Limb (tissue), 2 donors: ENCODE measurements around the gene ICAM3.
"Not testable (repeated sequence)": the region's sequence is repeated elsewhere in the genome, so short reads cannot be mapped to it uniquely, and the experiment has no call there.

ENCODE experiments used
- DNase-seq, 2 donors: peaks; one replicate each; pipeline ENCODE4 v3.0.0-alpha.2; 2016; ENCODE audit errors: extremely low spot score in 2 of 2

Gene ICAM3, protein sequence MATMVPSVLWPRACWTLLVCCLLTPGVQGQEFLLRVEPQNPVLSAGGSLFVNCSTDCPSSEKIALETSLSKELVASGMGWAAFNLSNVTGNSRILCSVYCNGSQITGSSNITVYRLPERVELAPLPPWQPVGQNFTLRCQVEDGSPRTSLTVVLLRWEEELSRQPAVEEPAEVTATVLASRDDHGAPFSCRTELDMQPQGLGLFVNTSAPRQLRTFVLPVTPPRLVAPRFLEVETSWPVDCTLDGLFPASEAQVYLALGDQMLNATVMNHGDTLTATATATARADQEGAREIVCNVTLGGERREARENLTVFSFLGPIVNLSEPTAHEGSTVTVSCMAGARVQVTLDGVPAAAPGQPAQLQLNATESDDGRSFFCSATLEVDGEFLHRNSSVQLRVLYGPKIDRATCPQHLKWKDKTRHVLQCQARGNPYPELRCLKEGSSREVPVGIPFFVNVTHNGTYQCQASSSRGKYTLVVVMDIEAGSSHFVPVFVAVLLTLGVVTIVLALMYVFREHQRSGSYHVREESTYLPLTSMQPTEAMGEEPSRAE

DNA sequence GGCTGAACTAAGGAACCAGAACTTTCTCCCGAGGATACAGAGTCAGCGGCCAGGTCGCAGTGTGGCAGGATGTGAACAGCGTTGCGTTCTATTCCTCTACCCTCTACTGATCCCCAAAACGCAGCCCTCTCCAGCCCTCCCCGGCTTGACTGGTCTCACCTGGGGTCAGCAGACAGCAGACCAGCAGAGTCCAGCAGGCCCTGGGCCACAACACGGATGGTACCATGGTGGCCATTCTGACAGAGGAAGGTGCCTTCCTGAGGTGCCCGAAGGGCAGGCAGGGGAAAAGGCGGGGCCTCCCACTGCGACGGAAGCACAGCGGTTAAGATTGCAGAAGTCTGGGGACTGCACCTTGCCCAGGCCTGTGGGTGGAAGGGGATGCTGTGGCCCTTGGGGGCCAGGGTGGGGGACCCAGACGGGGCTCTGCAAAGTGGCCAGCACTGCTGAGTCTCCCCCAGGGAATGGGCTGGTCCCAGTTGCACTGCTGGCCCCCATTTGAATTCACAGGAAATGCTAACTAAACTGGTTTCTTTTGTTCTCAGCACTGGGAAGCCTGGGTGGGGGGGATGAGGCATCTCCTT lies at the start of gene ICAM3:
TSS of gene ICAM3 (minus strand) at position 245 of the 581 bp plus-strand sequence. CDS start at position 235, 10 bp downstream.
- DNase-seq, result no peak

DNA sequence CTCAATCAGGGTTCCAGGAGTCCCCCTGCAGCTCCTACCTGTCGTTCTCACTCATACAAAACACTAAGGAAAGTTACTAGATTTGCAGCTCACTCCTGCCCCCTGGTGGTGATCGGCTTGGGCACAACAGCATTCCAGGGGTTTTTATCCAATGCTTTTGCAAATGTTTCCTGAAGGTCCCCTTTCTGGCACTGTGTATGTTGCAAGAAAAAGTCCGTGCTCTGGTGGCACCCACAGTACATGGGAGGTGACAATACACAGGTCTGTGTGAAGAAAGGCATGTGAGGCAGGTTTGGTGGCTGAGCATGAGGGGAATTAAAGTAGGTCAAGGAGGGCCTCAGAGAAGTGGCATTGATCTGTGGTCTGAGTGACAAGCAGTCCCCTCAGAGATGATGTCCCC lies 49.5 kb upstream of the ICAM3 start:
- DNase-seq, result peak; percentile 76 to 93

DNA sequence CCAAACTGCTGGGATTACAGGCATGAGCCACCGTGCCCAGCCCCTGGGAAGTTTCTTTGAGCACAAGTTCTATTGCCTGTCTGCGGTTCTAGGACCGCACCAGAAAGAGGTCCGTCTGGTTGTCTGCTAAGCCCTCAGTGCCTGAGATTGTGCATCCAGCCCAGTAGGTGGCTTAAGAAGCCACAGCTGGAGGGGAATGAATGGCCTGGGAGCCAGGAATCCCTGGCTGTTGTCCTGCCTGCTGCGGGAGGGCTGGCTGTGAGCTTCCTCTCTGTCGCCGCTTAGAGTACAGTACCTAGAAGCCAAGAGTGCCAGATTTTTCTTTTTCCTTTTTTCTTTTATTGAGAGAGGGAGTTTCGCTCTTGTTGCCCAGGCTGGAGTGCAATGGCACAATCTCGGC lies 45.2 kb upstream of the ICAM3 start:
- no peak for DNase-seq

DNA sequence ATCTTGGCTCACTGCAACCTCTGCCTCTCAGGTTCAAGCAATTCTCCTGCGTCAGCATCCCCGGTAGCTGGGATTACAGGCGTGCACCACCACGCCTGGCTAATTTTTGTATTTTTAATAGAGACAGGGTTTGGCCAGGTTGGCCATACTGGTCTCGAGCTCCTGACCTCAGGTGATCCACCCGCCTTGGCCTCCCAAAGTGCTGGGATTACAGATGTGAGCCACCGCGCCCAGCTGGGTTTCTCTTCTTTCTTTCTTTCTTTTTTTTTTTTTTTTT lies 43.7 kb upstream of the ICAM3 start:
- DNase-seq, result not testable (repeated sequence)

DNA sequence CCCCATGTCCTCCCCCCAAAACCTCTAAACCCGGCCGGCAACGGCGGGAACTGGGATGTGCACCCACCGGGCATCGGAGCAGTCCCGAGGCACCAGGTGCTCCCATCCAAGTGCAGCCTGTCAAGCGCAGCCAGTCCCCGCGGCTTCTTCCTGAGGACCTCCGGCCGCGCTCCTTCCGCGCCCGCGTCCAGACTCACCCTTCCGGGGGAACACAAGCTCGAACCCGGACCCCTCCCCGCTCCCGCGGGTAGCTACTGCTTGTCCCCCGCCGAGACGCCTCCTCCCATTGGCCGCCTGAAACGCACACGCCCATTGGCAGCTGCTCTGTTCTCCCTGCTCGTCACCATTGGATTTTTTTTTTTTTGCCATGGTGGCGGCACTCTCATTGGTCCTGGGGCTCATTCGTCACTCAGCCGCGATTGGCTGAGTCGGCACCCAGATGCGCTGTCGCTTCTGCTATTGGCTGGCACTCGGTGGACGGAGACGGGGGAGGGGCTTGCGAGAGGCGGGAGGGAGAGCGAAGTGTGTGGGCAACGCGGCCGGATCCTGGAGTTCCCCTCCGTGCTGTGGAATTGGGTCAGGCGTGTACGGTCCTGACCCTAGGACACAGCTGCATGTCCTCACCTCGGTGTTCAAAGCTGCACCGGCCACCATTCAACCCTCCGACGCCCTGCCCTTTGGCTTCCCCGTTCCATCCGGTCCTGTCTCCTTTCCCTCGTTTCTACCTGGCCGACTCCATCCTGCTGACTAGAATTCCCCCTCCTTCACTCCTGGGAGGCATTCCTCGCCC lies 41.1 kb upstream of the ICAM3 start, which contains the start of gene TYK2:
TSS of gene TYK2 (minus strand) at position 260 of the 790 bp plus-strand sequence. CDS start 2,166 bp downstream, outside the sequence.
- peak; percentile 97 to 99 for DNase-seq

DNA sequence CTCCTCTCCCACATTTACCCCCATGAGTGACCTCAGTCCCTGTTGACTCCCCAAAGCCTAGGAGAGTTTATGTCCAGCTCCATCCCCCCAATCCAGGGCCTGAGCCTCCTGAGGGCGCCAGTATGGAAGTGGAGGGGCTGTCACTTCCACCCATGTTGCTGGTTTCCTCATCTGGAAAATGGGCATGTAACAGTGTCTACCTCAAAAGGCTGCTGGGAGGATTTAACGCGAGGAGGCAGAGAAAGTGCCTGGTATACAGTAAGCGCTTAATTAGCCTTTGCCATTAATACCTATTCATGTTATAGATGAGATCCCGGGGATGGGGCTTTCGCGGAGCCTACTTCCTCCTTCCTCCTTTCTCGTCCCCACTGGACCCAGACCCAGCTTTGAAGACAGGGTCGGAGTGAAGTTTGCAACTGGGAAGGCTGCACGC lies 40.5 kb upstream of the ICAM3 start:
- no peak for DNase-seq

DNA sequence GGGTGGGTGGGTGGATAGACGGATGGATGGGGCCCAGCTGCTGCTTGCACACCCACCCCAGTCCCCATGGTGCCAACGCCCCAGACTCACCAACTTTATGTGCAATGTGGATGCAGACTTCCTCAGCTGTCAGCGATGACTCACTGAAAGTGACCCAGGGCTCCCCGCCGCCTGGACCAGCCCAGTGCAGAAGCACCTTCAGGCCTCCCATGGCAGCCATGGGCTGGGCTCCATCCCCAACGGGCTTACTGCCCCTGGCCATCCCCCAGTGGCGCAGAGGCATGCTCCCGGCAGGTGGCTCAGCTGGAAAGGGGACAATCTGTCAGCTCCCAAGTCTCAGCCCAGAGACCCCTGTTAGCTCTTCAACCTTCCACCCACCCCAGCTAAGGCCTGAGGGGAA lies 38.7 kb upstream of the ICAM3 start:
- no peak for DNase-seq

DNA sequence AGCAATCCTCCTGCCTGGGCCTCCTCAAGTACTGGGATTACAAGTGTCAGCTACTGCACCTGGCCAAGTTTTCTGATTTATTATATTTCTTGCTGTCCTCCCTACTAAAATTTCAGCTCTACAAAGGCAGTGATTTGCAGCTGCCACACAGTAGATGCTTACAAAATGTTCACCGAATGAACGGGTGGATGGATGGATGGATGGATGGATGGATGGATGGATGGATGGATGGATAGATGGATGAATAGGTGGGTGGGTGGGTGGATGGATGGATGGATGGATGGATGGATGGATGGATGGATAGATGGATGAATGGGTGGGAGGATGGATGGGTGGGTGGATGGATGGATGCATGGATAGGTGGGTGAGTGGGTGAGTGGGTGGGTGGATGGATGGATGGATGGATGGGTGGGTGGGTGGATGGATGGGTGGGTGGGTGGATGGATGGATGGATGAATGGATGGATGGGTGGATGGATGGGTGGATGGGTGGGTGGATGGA lies 37.8 kb upstream of the ICAM3 start:
- not testable (repeated sequence) for DNase-seq

DNA sequence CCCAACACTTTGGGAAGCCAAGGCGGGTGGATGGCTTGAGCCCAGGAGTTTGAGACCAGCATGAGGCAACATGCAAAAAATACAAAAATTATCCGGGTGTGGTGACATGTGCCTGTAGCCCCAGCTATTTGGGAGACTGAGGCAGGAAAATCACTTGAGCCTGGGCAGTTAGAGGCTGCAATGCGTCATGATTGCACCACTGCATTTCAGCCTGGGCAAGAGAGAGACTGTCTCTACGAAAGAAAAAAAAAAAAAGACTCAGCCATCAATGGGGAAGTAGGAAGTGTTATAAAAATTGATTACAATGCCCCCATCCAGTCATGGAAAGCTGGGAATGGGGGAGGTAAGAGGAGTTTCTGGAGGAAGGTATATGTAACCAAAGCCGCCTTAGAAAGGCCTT lies 35.5 kb upstream of the ICAM3 start:
- no peak for DNase-seq

DNA sequence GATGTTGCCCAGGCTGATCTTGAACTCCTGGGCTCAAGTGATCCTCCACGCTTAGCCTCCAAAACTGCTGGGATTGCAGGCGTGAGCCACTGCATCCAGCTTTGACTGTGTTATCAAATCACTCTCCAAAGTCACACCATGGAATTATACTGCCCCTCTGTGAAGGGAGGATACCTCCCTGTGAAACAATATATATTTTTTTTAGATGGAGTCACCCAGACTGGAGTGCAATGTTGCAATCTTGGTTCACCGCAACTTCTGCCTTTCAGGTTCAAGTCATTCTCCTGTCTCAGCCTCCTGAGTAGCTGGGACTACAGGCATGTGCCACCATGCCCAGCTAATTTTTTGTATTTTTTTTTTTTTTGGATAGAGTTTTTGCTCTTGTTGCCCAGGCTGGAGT lies 33.3 kb upstream of the ICAM3 start:
- DNase-seq, result no peak

DNA sequence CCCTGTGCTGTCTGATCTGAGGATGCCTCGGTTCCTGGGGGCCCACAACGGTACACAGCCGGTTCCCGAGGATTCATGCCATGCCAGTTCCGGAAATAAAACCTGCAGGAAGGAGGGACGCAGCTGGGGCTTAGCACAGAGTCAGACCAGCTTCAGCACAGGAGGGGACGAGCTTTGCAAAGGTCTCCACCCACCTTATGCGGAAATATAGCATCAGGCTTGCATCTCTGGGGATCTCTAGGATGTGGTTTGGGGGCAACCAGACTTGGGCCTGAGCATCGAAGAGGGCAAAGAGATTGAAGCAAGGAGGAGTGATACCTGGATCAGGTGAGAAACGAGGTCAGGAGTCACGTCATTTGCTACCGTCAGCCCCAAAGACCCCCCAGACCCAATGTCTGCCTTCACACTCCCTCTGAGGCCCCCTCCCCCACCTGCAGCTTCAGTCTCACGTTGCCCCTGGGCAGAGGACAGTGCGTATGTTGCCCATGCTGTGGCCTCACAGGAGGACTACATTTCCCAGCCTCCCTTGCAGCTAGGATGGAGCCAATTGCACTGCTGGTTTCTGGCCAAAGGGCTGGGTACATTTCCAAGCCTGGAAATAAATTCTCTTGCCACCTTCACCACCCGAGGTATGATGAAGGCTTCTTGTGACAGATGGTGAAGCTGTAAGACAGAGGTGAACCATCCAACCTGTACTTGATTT lies 28.8 kb upstream of the ICAM3 start:
- DNase-seq, result no peak

DNA sequence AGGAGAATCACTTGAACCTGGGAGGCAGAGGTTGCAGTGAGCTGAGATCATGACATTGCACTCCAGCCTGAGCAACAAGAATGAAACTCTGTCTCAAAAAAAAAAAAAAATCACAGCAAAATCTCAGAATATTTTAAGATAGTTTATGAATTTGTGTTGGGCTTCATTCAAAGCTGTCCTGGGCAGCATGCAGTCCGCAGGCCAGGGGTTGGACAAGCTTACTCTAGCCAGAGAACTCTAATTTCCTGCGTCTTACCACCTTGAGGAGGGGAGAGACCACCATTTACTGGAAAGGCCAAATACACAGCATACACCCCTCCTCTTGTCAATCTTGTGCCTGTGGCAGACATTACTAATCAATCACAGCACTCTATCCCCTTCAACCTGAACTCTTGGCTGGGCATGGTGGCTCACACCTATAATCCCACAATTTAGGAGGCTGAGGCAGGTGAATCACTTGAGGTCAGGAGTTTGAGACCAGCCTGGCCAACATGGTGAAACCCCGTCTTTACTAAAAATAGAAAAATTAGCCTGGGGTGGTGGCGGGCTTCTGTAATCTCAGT lies 27.6 kb upstream of the ICAM3 start:
- not testable (repeated sequence) for DNase-seq

DNA sequence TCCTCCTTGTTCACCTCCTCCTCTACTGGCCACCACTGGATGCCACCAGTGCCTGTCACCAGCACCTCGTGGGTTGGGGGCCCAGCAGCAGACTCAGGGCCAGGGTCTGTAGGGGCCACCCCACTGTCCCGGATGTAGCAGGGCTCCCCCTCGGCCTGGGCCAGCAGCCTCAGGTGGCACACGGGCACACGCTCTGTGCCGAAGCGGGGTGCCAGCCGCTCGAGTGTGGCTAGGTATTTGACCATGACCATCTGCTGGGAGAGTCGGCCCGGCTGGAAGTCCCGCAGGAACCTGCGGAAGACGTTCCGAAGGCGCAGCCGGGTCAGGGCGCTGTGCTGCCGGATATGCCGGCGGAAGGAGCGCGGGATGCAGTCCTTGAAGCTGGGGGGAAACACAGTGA lies 26.1 kb upstream of the ICAM3 start:
- no peak for DNase-seq

DNA sequence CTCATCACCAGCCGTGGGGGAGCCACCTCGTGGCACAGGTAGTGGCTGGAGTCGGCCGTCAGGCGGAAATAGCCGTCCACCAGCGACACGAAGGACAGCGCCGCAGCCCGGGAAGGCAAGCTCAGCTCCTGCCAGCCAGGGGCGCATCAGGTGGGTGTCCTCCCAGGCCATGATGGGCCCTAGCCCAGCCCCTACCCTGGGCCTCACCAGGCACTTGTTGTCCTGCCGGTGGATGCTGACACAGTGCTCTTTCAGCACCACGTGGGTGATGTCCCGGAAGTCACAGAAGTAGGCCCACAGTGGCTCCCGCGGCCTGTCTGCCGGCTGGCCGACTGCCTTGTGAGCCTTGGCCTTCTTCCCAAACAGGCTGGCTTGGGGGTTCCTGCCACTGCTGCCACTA lies 25.2 kb upstream of the ICAM3 start:
- DNase-seq, result no peak

DNA sequence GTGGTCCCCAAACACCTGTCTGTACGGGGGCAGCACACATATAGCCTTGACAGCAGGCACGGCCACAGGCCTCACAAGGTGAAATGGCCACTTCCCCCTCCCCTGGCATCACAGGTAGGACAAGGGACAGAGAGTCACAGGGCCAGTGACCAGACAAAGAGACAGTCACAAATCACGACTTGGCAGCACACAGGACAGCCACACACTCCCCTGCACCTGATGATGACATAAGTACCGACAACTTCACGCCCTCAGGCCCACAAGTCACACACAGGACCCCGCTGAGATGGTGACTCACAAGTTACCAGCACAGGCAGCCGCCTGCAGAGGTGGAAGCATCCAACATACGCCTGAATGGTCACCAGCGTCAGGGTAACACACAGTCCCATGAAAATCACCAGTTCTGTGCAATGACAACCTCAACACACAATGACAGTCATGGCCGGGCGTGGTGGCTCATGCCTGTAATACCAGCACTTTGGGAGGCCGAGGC lies 24.4 kb upstream of the ICAM3 start:
- no peak for DNase-seq

DNA sequence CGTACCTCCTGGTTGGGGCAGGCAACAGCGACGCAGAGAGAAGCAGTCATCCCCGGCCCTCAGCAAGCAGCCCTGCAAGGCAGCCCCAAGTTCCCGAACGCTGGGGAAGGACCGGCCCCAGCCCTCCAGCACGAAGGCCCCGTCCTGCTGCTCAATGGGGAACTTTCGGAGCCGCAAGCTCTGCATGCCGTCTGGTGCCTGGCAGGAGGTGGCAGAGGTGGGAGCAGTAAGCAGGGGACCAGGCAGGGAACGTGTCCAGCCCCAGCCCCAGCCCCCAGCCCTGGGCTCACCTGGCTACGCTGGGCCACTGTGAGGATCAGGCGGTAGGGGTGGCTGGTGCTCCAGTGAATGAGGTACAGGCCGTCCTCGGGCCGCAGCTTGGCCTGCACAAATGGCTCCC lies 22.8 kb upstream of the ICAM3 start:
- DNase-seq, result no peak

DNA sequence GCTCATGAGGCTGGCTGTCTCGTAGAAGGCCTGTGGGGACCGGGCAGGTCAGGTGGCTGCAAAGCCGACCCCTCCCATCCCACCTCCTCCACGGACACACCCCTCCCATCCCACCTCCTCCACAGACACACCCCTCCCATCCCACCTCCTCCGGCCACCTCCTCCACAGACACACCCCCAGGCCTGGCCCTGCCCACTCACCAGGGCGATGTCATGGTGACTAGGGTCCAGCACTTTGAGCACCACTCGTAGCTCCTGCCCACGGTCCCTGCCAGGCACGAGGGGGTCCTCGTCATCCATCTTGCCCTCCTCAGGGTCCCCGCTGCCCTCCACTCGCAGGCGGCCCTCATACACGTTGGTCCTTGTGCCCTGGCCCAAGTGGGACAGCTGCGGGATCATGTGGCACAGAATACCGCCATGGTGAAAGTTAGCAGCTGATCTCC lies 22.2 kb upstream of the ICAM3 start:
- DNase-seq, result no peak

DNA sequence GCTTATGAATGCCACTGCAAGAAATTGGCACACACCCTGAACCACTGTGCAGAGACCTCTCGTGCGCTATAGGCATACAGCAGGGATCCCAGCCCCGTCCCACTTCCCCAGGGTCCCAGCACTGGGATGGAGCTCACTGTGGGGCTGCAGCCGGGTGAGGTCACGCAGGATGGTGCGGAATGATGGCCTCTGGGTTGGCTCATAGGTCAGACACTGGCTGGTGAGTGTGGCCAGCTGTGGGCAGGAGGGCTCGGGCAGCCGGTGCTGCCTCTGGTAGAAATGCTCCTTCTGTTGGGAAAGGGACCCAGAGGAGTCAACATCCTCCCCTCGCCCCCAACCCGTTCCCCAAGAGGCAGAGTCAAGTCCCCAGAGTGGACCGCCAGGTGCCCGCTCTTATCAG lies 17.0 kb upstream of the ICAM3 start:
- DNase-seq, result no peak

DNA sequence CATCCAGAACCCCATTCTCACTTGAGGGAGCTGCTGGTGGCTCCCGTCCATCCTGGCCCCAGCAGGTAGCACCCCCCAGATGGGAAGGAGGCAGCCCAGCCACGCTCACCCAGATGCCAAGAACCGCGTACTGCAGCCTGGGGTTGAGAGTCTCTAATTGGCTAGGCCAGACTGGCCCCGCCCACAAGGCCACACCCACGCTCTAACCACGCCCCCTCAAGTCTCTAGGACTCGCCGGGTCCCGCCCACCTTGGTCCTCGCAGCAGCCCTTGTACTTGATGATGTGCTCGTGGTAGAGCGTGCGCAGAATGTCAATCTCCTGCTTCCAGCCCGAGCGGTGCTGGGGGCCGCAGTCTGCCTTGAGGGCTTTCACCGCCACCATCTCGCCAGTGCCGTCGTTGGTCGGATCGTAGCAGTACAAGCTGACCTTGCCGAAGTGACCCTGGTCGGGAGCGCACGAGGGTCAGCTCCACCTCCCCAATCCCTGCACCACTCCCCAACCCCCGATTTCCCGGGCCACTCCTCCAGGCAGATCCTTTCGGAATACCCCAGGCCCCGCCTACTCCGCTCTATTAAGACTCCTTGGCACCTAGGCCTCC lies 14.5 kb upstream of the ICAM3 start:
- peak; percentile 19 to 87 for DNase-seq
